Measurements from ENCODE around the gene TMPO.

The TMPO gene

DNA sequence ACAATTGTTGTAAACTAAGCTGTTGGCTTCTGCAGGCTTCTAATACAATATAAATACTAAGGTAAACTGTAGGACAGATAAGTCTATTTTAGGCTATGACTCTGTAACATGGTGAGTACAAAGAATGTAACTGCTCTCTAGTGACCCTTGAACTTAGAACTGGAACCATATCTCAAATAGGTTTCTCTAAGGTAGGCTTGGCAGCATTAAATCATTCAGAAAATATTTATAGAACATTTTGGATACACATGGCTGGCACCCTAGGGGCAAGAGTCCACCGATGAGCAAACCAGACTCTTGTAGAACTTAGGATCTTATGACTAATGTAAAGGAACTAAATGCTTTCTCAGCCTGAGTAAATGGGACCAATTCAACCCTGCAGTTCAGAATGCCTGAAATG, 58.7 kb downstream of the TMPO start:
- Histone ChIP-seq H3K27ac (ENCODE audit: extremely low read depth, low read depth, low read length) (no peak overlapping the region), H3K36me3 (ENCODE audit: control insufficient read depth in 2 of 2, insufficient read depth in 1 of 2, low read length in 2 of 2) (no peaks in the 10 kb centered on the region), H3K4me3 (ENCODE audit: low read depth, low read length) (no peak overlapping the region), H3K9me3 (ENCODE audit: control insufficient read depth, insufficient read depth, low read depth, low read length) (no peaks in the 10 kb centered on the region), H3K4me1 (ENCODE audit: control insufficient read depth, insufficient read depth, low read length) (0 out of 2 replicates have a peak, but pooled peaks cover 4% of the 10 kb centered on the region)
- CTCF ChIA-PET = interaction anchor here (0.6 kb wide), 1 partner anchor 24 kb away, joined by 3 read pairs; no protein-coding TSS in a partner anchor
- POLR2A ChIA-PET = no interaction called here
- TF ChIP-seq IKZF3 (tag by site-specific recombination; IDR thresholded peaks at IDR 0.05) (no peak), SCRT2 (tag by site-specific recombination; IDR thresholded peaks at IDR 0.05) (no peak), ZNF169 (tag by site-specific recombination; IDR thresholded peaks at IDR 0.05) (no peak), SALL2 (tag by site-specific recombination; IDR thresholded peaks at IDR 0.05; ENCODE audit: borderline replicate concordance) (no peak), PRDM1 (tag by site-specific recombination; IDR thresholded peaks at IDR 0.05) (no peak), ZBTB21 (tag by site-specific recombination; IDR thresholded peaks at IDR 0.05) (no peak), BCL11A (tag by site-specific recombination; IDR thresholded peaks at IDR 0.05; ENCODE audit: low read depth) (no peak), ZNF560 (tag by site-specific recombination; IDR thresholded peaks at IDR 0.05; ENCODE audit: borderline replicate concordance) (no peak), ZNF184 (tag by site-specific recombination; IDR thresholded peaks at IDR 0.05) (no peak)
- TF ChIP-seq, protein P1, sequence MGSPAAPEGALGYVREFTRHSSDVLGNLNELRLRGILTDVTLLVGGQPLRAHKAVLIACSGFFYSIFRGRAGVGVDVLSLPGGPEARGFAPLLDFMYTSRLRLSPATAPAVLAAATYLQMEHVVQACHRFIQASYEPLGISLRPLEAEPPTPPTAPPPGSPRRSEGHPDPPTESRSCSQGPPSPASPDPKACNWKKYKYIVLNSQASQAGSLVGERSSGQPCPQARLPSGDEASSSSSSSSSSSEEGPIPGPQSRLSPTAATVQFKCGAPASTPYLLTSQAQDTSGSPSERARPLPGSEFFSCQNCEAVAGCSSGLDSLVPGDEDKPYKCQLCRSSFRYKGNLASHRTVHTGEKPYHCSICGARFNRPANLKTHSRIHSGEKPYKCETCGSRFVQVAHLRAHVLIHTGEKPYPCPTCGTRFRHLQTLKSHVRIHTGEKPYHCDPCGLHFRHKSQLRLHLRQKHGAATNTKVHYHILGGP (tag by site-specific recombination; IDR thresholded peaks at IDR 0.05) = no peak
- TF ChIP-seq, protein P2, sequence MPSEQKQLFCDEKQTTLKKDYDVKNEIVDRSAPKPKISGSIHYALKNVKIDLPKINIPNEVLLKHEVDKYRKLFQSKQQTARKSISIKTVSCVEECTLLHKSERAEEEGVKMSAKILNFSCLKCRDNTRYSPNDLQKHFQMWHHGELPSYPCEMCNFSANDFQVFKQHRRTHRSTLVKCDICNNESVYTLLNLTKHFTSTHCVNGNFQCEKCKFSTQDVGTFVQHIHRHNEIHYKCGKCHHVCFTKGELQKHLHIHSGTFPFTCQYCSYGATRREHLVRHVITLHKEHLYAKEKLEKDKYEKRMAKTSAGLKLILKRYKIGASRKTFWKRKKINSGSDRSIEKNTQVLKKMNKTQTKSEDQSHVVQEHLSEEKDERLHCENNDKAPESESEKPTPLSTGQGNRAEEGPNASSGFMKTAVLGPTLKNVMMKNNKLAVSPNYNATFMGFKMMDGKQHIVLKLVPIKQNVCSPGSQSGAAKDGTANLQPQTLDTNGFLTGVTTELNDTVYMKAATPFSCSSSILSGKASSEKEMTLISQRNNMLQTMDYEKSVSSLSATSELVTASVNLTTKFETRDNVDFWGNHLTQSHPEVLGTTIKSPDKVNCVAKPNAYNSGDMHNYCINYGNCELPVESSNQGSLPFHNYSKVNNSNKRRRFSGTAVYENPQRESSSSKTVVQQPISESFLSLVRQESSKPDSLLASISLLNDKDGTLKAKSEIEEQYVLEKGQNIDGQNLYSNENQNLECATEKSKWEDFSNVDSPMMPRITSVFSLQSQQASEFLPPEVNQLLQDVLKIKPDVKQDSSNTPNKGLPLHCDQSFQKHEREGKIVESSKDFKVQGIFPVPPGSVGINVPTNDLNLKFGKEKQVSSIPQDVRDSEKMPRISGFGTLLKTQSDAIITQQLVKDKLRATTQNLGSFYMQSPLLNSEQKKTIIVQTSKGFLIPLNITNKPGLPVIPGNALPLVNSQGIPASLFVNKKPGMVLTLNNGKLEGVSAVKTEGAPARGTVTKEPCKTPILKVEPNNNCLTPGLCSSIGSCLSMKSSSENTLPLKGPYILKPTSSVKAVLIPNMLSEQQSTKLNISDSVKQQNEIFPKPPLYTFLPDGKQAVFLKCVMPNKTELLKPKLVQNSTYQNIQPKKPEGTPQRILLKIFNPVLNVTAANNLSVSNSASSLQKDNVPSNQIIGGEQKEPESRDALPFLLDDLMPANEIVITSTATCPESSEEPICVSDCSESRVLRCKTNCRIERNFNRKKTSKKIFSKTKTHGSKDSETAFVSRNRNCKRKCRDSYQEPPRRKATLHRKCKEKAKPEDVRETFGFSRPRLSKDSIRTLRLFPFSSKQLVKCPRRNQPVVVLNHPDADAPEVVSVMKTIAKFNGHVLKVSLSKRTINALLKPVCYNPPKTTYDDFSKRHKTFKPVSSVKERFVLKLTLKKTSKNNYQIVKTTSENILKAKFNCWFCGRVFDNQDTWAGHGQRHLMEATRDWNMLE (tag by site-specific recombination; conservative IDR thresholded peaks at IDR 0.05; ENCODE audit: low read depth) = no peak

DNA sequence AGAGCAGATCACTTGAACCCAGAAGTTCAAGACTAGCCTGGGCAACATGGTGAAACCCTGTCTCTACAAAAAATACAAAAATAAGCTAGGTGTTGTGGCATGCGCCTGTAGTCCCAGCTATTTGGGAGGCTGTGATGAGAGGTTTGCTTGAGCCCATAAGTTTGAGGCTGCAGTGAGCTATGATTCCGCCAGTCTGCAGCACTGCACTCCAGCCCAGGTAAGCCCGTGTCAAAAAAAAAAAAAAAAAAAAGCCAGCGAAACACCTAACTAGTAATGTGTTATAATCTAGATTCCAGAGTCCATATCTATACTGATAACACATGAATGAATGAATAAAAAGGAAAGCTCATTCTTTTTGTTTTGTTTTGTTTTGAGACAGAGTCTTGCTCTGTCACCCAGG, 59.6 kb downstream of the TMPO start:
- Histone ChIP-seq H3K27ac (ENCODE audit: extremely low read depth, low read depth, low read length) (no peak overlapping the region), H3K4me3 (ENCODE audit: low read depth, low read length) (no peak overlapping the region), H3K4me1 (ENCODE audit: control insufficient read depth, insufficient read depth, low read length) (0 out of 2 replicates have a peak, but pooled peaks cover 6% of the 10 kb centered on the region), H3K9me3 (ENCODE audit: control insufficient read depth, insufficient read depth, low read depth, low read length) (no peaks in the 10 kb centered on the region), H3K36me3 (ENCODE audit: control insufficient read depth in 2 of 2, insufficient read depth in 1 of 2, low read length in 2 of 2) (no peaks in the 10 kb centered on the region)
- TF ChIP-seq OSR2 (tag by site-specific recombination; IDR thresholded peaks at IDR 0.05) (no peak), ZNF776 (tag by site-specific recombination; IDR thresholded peaks at IDR 0.05; ENCODE audit: borderline replicate concordance) (no peak), ZBTB17 (tag by site-specific recombination; IDR thresholded peaks at IDR 0.05) (no peak), ZNF555 (tag by site-specific recombination; conservative IDR thresholded peaks at IDR 0.05) (no peak), ZNF426 (tag by site-specific recombination; IDR thresholded peaks at IDR 0.05) (no peak), HOXD13 (CRISPR knock-in tag; IDR thresholded peaks at IDR 0.05; ENCODE audit: borderline replicate concordance) (no peak)
- ChIA-PET POLR2A (interaction anchor here (0.6 to 1.0 kb wide), 2 partner anchors 19 to 79 kb away, joined by 3 to 7 read pairs; partner anchors contain the start of gene SLC25A3), CTCF (interaction anchor here (0.5 to 1.8 kb wide), 5 partner anchors 8 to 1579 kb away, joined by 3 to 25 read pairs (median 4); no protein-coding TSS in a partner anchor)
